Epithelial cell of esophagus (primary cell): ENCODE data around the gene ICA1L.
A peak's percentile ranks its signal among the peaks of the same experiment; 100 is the strongest.
"Not testable (repeated sequence)": the region's sequence is repeated elsewhere in the genome, so short reads cannot be mapped to it uniquely, and the experiment has no call there.

ENCODE experiments used
- DNase-seq: peaks from one replicate; pipeline ENCODE4 v3.0.0; 2010; ENCODE audit warnings: low read depth
- H3K4me3 ChIP-seq: 2 replicates; pipeline ENCODE4 v1.5.1; 2011; ENCODE audit warnings: mild to moderate bottlenecking, low read length, control low read depth
- TF ChIP-seq, protein P1 (sequence below): IDR thresholded peaks from 2 replicates; pipeline ENCODE4 v1.5.1; 2011; ENCODE audit warnings: low read depth, mild to moderate bottlenecking, low read length, control low read depth, inconsistent platforms; ENCODE audit not compliant: insufficient read depth; ENCODE audit errors: missing control alignments

The ICA1L gene

DNA sequence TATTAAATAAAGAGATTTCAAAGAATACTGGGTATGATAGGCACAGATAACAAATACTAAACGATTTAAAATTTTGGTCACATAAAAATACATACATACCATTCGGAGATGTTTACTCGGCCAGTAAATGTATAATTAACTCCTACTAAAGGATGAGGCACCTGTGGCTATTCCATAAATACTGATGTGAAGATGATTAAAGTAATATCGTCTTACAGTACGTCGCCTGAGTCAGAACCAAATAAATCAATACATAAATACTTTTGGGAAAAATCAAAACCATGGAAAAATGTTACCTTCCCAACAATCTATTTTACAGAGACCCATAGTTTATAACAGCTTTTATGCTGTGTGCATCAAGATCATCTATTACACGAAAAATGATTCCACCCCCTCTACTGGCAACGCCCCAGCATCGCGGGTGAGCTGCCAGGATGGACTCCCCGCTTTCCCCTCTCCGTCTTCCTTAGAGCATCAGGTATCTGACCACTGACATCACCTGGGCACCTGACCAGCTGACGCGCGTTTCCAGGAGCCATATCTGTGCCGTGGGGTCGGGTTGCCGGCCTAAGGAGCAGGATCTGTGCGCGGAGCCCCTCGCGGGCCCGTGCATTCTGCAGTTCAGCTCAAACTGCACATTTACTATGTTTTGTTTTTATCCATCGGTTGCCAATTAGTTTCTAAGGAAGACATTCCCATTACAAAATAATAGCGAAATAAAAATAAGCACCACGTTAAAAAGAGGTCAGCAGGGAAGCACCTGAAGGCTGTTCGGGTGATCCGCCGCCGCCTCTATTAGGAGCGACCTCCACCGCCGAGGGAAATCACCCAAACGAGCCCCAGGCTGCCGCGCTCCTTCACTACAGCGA lies 901 bp downstream of the ICA1L start:
- TF ChIP-seq, protein P1, sequence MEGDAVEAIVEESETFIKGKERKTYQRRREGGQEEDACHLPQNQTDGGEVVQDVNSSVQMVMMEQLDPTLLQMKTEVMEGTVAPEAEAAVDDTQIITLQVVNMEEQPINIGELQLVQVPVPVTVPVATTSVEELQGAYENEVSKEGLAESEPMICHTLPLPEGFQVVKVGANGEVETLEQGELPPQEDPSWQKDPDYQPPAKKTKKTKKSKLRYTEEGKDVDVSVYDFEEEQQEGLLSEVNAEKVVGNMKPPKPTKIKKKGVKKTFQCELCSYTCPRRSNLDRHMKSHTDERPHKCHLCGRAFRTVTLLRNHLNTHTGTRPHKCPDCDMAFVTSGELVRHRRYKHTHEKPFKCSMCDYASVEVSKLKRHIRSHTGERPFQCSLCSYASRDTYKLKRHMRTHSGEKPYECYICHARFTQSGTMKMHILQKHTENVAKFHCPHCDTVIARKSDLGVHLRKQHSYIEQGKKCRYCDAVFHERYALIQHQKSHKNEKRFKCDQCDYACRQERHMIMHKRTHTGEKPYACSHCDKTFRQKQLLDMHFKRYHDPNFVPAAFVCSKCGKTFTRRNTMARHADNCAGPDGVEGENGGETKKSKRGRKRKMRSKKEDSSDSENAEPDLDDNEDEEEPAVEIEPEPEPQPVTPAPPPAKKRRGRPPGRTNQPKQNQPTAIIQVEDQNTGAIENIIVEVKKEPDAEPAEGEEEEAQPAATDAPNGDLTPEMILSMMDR: peak; percentile 66
- H3K4me3 ChIP-seq: peak overlapping the region; percentile 50
- DNase-seq: peak; percentile 80

- no peak for DNase-seq
- no peak overlapping the region for H3K4me3 ChIP-seq
- TF ChIP-seq, protein P1: no peak
These were observed 9.6 kb downstream of the ICA1L start for GRCh38 chr2:202861987-202862386.

DNA sequence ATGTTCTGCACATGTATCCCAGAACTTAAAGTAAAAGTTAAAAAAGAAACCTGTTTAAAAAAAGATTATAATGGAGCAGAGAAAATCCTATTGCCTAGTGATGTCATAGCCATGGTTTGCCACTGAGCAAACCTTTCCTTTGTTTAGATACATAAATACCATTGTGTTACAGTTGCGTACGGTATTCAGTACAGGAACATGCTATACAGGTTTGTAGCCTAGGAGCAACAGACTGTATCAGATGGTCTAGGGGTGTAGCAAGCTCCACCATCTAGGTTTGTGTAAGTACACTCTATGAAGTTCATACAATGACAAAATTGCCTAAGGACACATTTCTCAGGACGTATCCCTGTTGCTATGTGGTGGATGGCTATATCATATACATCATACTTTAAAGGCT lies 13.0 kb downstream of the ICA1L start:
- no peak overlapping the region for H3K4me3 ChIP-seq
- TF ChIP-seq, protein P1: no peak
- DNase-seq: peak; percentile 41

DNA sequence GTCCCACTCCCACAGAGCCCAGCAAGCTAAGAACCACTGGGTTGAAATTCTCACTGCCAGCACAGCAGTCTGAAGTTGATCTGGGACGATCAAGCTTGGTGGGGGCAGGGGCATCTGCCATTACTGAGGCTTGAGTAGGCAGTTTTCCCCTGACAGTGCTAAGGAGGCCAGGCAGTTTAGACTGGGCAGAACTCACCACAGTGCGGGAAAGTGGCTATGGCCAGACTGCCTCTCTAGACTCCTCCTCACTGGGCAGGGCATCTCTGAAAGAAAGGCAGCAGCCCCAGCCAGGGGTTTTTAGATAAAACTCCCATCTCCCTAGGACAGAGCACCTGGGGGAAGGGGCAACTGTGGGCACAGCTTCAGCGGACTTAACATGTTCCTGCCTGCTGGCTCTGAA lies 22.2 kb downstream of the ICA1L start:
- not testable (repeated sequence) for DNase-seq, H3K4me3 ChIP-seq

GRCh38 chr2:202848813-202849212 lies 22.8 kb downstream of the ICA1L start:
- H3K4me3 ChIP-seq: no peak overlapping the region
- TF ChIP-seq, protein P1: no peak
- no peak for DNase-seq

DNA sequence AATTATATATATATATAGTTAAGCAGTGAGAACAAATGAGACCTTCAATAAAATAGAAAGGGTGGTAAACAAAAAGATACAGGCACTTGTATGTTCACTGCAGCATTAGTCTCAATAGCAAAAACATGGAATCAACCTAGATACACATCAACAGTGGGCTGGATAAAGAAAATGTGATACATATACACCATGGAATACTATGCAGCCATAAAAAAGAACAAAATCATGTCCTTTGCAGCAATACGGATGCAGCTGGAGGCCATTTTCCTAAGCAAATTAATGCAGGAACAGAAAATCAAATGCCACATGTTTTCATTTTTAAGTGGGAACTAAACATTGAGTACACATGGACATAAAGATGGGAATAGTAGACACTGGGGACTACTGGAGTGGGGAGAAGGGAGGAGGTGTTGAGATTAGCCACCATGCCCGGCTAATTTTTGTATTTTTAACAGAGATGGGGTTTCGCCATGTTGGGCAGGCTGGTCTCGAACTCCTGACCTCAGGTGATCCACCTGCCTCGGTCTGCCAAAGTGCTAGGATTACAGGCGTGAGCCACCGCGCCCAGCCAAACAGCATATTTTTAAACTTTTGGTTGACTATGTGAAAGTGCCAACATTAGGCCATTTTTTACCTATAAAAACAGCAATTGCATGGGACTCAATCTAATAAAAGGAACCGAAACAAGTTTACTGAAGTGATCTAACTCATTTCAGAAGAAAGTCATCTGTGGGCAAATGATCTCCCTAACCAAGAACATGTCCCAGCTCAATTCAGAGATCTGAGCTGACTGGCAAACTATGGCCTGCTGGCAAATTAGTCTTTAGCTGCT lies 23.7 kb downstream of the ICA1L start:
- TF ChIP-seq, protein P1: no peak
- H3K4me3 ChIP-seq: no peak overlapping the region
- DNase-seq: no peak

DNA sequence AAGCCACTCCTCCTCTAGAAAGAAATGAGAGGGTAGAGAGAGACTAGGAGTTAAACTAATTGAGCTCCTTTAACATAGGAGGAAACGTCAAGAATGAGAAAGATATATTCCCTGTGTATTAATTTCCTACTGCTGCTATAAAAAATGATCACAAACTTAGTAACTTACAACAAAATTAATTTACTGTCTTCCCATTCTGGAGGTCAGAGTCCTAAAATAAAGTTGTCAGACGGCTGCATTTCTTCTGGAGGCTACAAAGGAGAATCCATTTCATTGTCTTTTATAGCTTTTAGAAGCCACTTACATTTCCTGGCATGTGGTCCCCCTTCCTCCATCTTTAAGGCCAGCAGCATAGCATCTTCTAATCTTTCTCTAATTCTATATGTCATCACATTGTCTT lies 26.9 kb downstream of the ICA1L start:
- TF ChIP-seq, protein P1: no peak
- no peak for DNase-seq
- H3K4me3 ChIP-seq: no peak overlapping the region
